KMS-11 (cell line): ENCODE measurements around the gene ZRANB3.

Experiments
- H2AFZ ChIP-seq: fragments of 200-600 bp; sonication (generic); 2 replicates; pipeline ENCODE4 v1.6.1; 2016; ENCODE audit warnings: antibody characterized with exemption, mixed run types, low read depth
- H3K27ac ChIP-seq: fragments of 200-600 bp; sonication (generic); 2 replicates; pipeline ENCODE4 v1.6.1; 2016; ENCODE audit warnings: mild to moderate bottlenecking, mixed run types
- H3K27me3 ChIP-seq: fragments of 200-600 bp; sonication (generic); 2 replicates; pipeline ENCODE4 v1.6.1; 2017; ENCODE audit warnings: mild to moderate bottlenecking, low read depth, mixed run types, moderate library complexity; ENCODE audit not compliant: insufficient read depth
- H3K36me3 ChIP-seq: fragments of 200-600 bp; sonication (generic); 2 replicates; pipeline ENCODE4 v1.6.1; 2017; ENCODE audit warnings: mild to moderate bottlenecking, mixed run types; ENCODE audit not compliant: insufficient read depth
- H3K4me1 ChIP-seq: fragments of 200-600 bp; sonication (generic); 2 replicates; pipeline ENCODE4 v1.6.1; 2016; ENCODE audit warnings: mild to moderate bottlenecking, low read depth, mixed run types; ENCODE audit not compliant: poor library complexity, severe bottlenecking
- H3K4me2 ChIP-seq: fragments of 200-600 bp; sonication (generic); 2 replicates; pipeline ENCODE4 v1.7.0; 2016; ENCODE audit warnings: mild to moderate bottlenecking, mixed run types
- H3K4me3 ChIP-seq: fragments of 200-600 bp; sonication (generic); IDR thresholded peaks from 2 replicates; pipeline ENCODE4 v1.6.1; 2017; ENCODE audit warnings: low read depth, low read length, mixed read lengths; ENCODE audit not compliant: insufficient read depth
- H3K79me2 ChIP-seq: fragments of 200-600 bp; sonication (generic); 2 replicates; pipeline ENCODE4 v1.6.1; 2016; ENCODE audit warnings: low read depth, mixed run types; ENCODE audit not compliant: insufficient read depth
- H3K9ac ChIP-seq: fragments of 200-600 bp; sonication (generic); 2 replicates; pipeline ENCODE4 v1.6.1; 2016; ENCODE audit warnings: mild to moderate bottlenecking, mixed run types
- H4K20me1 ChIP-seq: fragments of 200-600 bp; sonication (generic); 2 replicates; pipeline ENCODE4 v1.6.1; 2016; ENCODE audit warnings: mild to moderate bottlenecking, mixed run types; ENCODE audit not compliant: insufficient read depth
- CTCF ChIP-seq: fragments of 200-600 bp; sonication (generic); conservative IDR thresholded peaks from 2 replicates; pipeline ENCODE4 v1.6.1; 2017; ENCODE audit warnings: low read depth, mild to moderate bottlenecking, antibody characterized with exemption, low read length, moderate library complexity, mixed read lengths

Gene ZRANB3

GRCh38 chr2:135203944-135204343 lies 327.1 kb downstream of the ZRANB3 start:
- Histone ChIP-seq H3K27me3 (no peaks in the 10 kb centered on the region), H3K9ac (no peak overlapping the region), H3K79me2 (no peaks in the 10 kb centered on the region), H3K4me2 (no peak overlapping the region), H3K36me3 (no peaks in the 10 kb centered on the region), H3K4me3 (no peak overlapping the region), H3K27ac (no peak overlapping the region), H4K20me1 (no peaks in the 10 kb centered on the region), H2AFZ (no peak overlapping the region), H3K4me1 (no peaks in the 10 kb centered on the region)
- TF ChIP-seq CTCF = no peak

DNA sequence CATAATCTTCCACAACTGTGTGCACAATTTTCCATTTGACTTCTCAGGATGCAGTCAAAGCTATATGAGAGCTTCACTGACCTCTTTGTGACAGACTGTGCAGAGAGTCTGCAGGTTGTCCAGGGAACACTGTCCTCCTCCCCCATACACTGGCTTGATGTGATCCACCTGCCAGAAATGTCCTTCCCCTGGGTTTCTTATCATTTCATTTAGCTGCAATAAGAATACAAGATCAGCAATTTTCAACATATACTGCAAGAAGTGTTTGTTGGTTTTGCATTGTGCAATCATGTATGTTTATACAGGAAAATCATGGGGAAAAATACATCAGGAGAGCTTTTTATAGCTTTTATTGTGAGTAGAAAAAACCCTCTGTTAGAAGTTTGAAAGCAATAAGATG lies 328.3 kb downstream of the ZRANB3 start:
- no peak overlapping the region for H3K9ac ChIP-seq
- H3K4me2 ChIP-seq = no peak overlapping the region
- H3K27me3 ChIP-seq = no peaks in the 10 kb centered on the region
- H2AFZ ChIP-seq = no peak overlapping the region
- TF ChIP-seq CTCF = no peak
- no peaks in the 10 kb centered on the region for H4K20me1 ChIP-seq
- H3K79me2 ChIP-seq = no peaks in the 10 kb centered on the region
- H3K27ac ChIP-seq = no peak overlapping the region
- no peaks in the 10 kb centered on the region for H3K4me1 ChIP-seq
- no peaks in the 10 kb centered on the region for H3K36me3 ChIP-seq
- H3K4me3 ChIP-seq = no peak overlapping the region

- Histone ChIP-seq H3K4me3 (no peak overlapping the region), H3K36me3 (no peaks in the 10 kb centered on the region), H4K20me1 (no peaks in the 10 kb centered on the region), H3K27ac (no peak overlapping the region), H2AFZ (no peak overlapping the region), H3K9ac (no peak overlapping the region), H3K27me3 (no peaks in the 10 kb centered on the region), H3K4me2 (no peak overlapping the region), H3K4me1 (no peaks in the 10 kb centered on the region), H3K79me2 (no peaks in the 10 kb centered on the region)
- TF ChIP-seq CTCF = no peak
Observed at GRCh38 chr2:135198481-135198880, 332.5 kb downstream of the ZRANB3 start.

DNA sequence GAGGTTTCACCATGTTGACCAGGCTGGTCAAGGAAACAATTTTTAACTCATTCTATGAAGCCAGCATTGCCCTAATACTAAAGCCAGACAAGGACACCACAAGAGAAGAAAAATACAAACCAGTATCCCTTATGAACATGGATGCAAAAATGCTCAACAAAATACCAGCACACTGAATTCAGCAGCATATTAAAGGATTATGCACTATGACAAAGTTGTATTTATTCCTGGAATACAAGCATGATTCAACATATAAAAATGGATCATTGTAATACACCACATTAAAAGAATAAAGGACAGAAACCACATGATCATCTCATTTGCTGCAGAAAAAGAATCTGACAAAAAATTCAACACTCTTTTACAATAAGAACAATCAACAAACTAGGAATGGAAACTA lies 340.2 kb downstream of the ZRANB3 start:
- H3K4me2 ChIP-seq = no peak overlapping the region
- no peaks in the 10 kb centered on the region for H3K36me3 ChIP-seq
- H3K4me3 ChIP-seq = no peak overlapping the region
- no peaks in the 10 kb centered on the region for H3K79me2 ChIP-seq
- no peaks in the 10 kb centered on the region for H3K4me1 ChIP-seq
- no peaks in the 10 kb centered on the region for H4K20me1 ChIP-seq
- H3K9ac ChIP-seq = no peak overlapping the region
- H3K27ac ChIP-seq = no peak overlapping the region
- no peak overlapping the region for H2AFZ ChIP-seq
- no peaks in the 10 kb centered on the region for H3K27me3 ChIP-seq
- TF ChIP-seq CTCF = no peak

DNA sequence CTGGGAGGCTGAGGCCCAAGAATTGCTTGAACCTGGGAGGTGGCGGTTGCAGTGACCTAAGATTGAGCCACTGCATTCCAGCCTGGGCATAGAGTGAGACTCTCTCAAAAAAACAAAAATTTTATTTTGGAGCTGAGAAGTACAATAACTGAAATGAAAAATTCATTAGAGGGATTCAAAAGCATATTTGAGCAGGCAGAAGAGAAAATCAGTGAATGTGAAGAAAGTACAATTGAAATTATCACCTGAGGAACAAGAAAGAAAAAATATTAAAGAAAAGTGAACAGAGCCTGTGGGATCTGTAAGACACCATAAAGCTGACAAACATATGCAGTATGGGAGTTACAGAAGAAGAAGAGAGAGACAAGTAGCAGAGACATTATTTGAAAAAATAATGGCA lies 341.9 kb downstream of the ZRANB3 start:
- no peaks in the 10 kb centered on the region for H3K4me1 ChIP-seq
- no peak overlapping the region for H3K4me3 ChIP-seq
- no peak overlapping the region for H3K9ac ChIP-seq
- H3K27ac ChIP-seq = no peak overlapping the region
- no peak overlapping the region for H2AFZ ChIP-seq
- no peaks in the 10 kb centered on the region for H3K79me2 ChIP-seq
- H3K36me3 ChIP-seq = no peaks in the 10 kb centered on the region
- no peak overlapping the region for H3K4me2 ChIP-seq
- no peak for TF ChIP-seq CTCF
- H3K27me3 ChIP-seq = no peaks in the 10 kb centered on the region
- H4K20me1 ChIP-seq = no peaks in the 10 kb centered on the region
